ENCODE results near the gene DHX32. TPM values are rescaled to one million over a fixed set of nuclear protein-coding genes. Genes with fewer than 3 reads are reported as not detected.
A peak's percentile ranks its signal among the peaks of the same experiment; 100 is the strongest.
"Not testable (repeated sequence)": the region's sequence is repeated elsewhere in the genome, so short reads cannot be mapped to it uniquely, and the experiment has no call there.

Gene DHX32
- total and polyA plus RNA-seq, 2 donors (not counting 1 experiment from before 2014, with no cell fraction given) = 5.2 to 12.4 TPM

- 27% methylated on average over 45 of the region's 50 CpGs for WGBS (ENCODE audit: insufficient coverage)
- H3K79me2 ChIP-seq (ENCODE audit: control insufficient read depth, insufficient read depth, low read length); H3K36me3 ChIP-seq (replicated peaks in 1 of 2; ENCODE audit: control extremely low read depth in 1 of 2, control insufficient read depth in 1 of 2, extremely low read depth in 1 of 2, insufficient read depth in 2 of 2, low read length in 1 of 2); H3K27me3 ChIP-seq (replicated peaks in 1 of 4; ENCODE audit: control extremely low read depth in 1 of 4, control insufficient read depth in 3 of 4, insufficient read depth in 4 of 4, low read length in 3 of 4); H3K9me3 Mint-ChIP-seq (ENCODE audit: insufficient read depth); H3K9me3 ChIP-seq (ENCODE audit: control extremely low read depth in 1 of 3, control insufficient read depth in 2 of 3, insufficient read depth in 1 of 3, low read length in 2 of 3); H3K27me3 Mint-ChIP-seq; CTCF ChIA-PET; H3K4me1 ChIP-seq (ENCODE audit: control insufficient read depth in 2 of 2, insufficient read depth in 2 of 2, low read length in 2 of 2); H4K20me1 ChIP-seq (ENCODE audit: control insufficient read depth, insufficient read depth, low read length, poor library complexity, severe bottlenecking); POLR2A ChIA-PET: not testable (repeated sequence)
- peak overlapping the region; percentile 76 for H3K9ac ChIP-seq (ENCODE audit: low read length)
- H3K4me3 ChIP-seq (ENCODE audit: control extremely low read depth in 1 of 5, extremely low read depth in 1 of 5, insufficient read depth in 1 of 5, low read depth in 2 of 5, low read length in 4 of 5) = peak overlapping the region; percentile 11 to 82 (median 63)
- peak overlapping the region; percentile 81 for H3K27ac Mint-ChIP-seq
- H3K4me2 ChIP-seq (replicated peaks; ENCODE audit: low read depth, low read length, poor library complexity, severe bottlenecking) = peak overlapping the region; percentile 77
- H2AFZ ChIP-seq (ENCODE audit: insufficient read depth, low read depth, low read length, poor library complexity, severe bottlenecking) = peak overlapping the region; percentile 87
- H3K27ac ChIP-seq (ENCODE audit: low read length in 2 of 2) = peak overlapping the region in 1 of 2 donors; percentile 59
- peak overlapping the region; percentile 90 for H3K4me3 Mint-ChIP-seq
- ATAC-seq (ENCODE audit: low read depth) (peak; percentile 37), DNase-seq (peak; percentile 61)
- peaks cover 17% of the 10 kb centered on the region for H3K4me1 Mint-ChIP-seq
- intact Hi-C loops (cut with micrococcal nuclease) = loop anchor here (1.0 to 2.0 kb wide), 2 partner anchors 73 to 147 kb away; partner anchors contain the start of genes BCCIP and UROS
Observed at GRCh38 chr10:125895130-125896087, 14.3 kb upstream of the DHX32 start.

- CTCF ChIA-PET; DNase-seq; H4K20me1 ChIP-seq (ENCODE audit: control insufficient read depth, insufficient read depth, low read length, poor library complexity, severe bottlenecking); H2AFZ ChIP-seq (ENCODE audit: insufficient read depth, low read depth, low read length, poor library complexity, severe bottlenecking); H3K9me3 Mint-ChIP-seq (ENCODE audit: insufficient read depth); H3K4me1 ChIP-seq (ENCODE audit: control insufficient read depth in 2 of 2, insufficient read depth in 2 of 2, low read length in 2 of 2); H3K27ac ChIP-seq (ENCODE audit: low read length in 2 of 2); H3K27ac Mint-ChIP-seq; ATAC-seq (ENCODE audit: low read depth); H3K4me2 ChIP-seq (replicated peaks; ENCODE audit: low read depth, low read length, poor library complexity, severe bottlenecking); H3K36me3 ChIP-seq (replicated peaks in 1 of 2; ENCODE audit: control extremely low read depth in 1 of 2, control insufficient read depth in 1 of 2, extremely low read depth in 1 of 2, insufficient read depth in 2 of 2, low read length in 1 of 2); H3K9me3 ChIP-seq (ENCODE audit: control extremely low read depth in 1 of 3, control insufficient read depth in 2 of 3, insufficient read depth in 1 of 3, low read length in 2 of 3); H3K4me3 ChIP-seq (ENCODE audit: control extremely low read depth in 1 of 5, extremely low read depth in 1 of 5, insufficient read depth in 1 of 5, low read depth in 2 of 5, low read length in 4 of 5); H3K27me3 ChIP-seq (replicated peaks in 1 of 4; ENCODE audit: control extremely low read depth in 1 of 4, control insufficient read depth in 3 of 4, insufficient read depth in 4 of 4, low read length in 3 of 4); H3K79me2 ChIP-seq (ENCODE audit: control insufficient read depth, insufficient read depth, low read length); H3K27me3 Mint-ChIP-seq; POLR2A ChIA-PET; H3K9ac ChIP-seq (ENCODE audit: low read length); intact Hi-C loops (cut with micrococcal nuclease): not testable (repeated sequence)
- Mint-ChIP-seq H3K4me3 (peak overlapping the region; percentile 4), H3K4me1 (peaks cover 17% of the 10 kb centered on the region)
- 67% methylated on average over 2 of the region's 3 CpGs for WGBS (ENCODE audit: insufficient coverage)
Observed at GRCh38 chr10:125894176-125894575, 13.1 kb upstream of the DHX32 start.

GRCh38 chr10:125892402-125892801 is 11.3 kb upstream of the DHX32 start:
- H3K79me2 ChIP-seq (ENCODE audit: control insufficient read depth, insufficient read depth, low read length); H3K9me3 ChIP-seq (ENCODE audit: control extremely low read depth in 1 of 3, control insufficient read depth in 2 of 3, insufficient read depth in 1 of 3, low read length in 2 of 3); intact Hi-C loops (cut with micrococcal nuclease); H4K20me1 ChIP-seq (ENCODE audit: control insufficient read depth, insufficient read depth, low read length, poor library complexity, severe bottlenecking); ATAC-seq (ENCODE audit: low read depth); H2AFZ ChIP-seq (ENCODE audit: insufficient read depth, low read depth, low read length, poor library complexity, severe bottlenecking); CTCF ChIA-PET; H3K27ac Mint-ChIP-seq; DNase-seq; H3K27me3 ChIP-seq (replicated peaks in 1 of 4; ENCODE audit: control extremely low read depth in 1 of 4, control insufficient read depth in 3 of 4, insufficient read depth in 4 of 4, low read length in 3 of 4); H3K4me3 Mint-ChIP-seq; H3K4me3 ChIP-seq (ENCODE audit: control extremely low read depth in 1 of 5, extremely low read depth in 1 of 5, insufficient read depth in 1 of 5, low read depth in 2 of 5, low read length in 4 of 5); H3K9me3 Mint-ChIP-seq (ENCODE audit: insufficient read depth); H3K27ac ChIP-seq (ENCODE audit: low read length in 2 of 2); H3K27me3 Mint-ChIP-seq; H3K4me2 ChIP-seq (replicated peaks; ENCODE audit: low read depth, low read length, poor library complexity, severe bottlenecking); H3K4me1 ChIP-seq (ENCODE audit: control insufficient read depth in 2 of 2, insufficient read depth in 2 of 2, low read length in 2 of 2); POLR2A ChIA-PET; H3K9ac ChIP-seq (ENCODE audit: low read length); H3K36me3 ChIP-seq (replicated peaks in 1 of 2; ENCODE audit: control extremely low read depth in 1 of 2, control insufficient read depth in 1 of 2, extremely low read depth in 1 of 2, insufficient read depth in 2 of 2, low read length in 1 of 2): not testable (repeated sequence)
- H3K4me1 Mint-ChIP-seq = peaks cover 17% of the 10 kb centered on the region
- 72% methylated on average over 4 of the region's 5 CpGs for whole genome bisulfite sequencing (ENCODE audit: insufficient coverage)

- POLR2A ChIA-PET; H3K36me3 ChIP-seq (replicated peaks in 1 of 2; ENCODE audit: control extremely low read depth in 1 of 2, control insufficient read depth in 1 of 2, extremely low read depth in 1 of 2, insufficient read depth in 2 of 2, low read length in 1 of 2); CTCF ChIA-PET; H3K9me3 ChIP-seq (ENCODE audit: control extremely low read depth in 1 of 3, control insufficient read depth in 2 of 3, insufficient read depth in 1 of 3, low read length in 2 of 3); H3K79me2 ChIP-seq (ENCODE audit: control insufficient read depth, insufficient read depth, low read length); H4K20me1 ChIP-seq (ENCODE audit: control insufficient read depth, insufficient read depth, low read length, poor library complexity, severe bottlenecking); DNase-seq; H3K4me3 Mint-ChIP-seq; ATAC-seq (ENCODE audit: low read depth); H3K4me3 ChIP-seq (ENCODE audit: control extremely low read depth in 1 of 5, extremely low read depth in 1 of 5, insufficient read depth in 1 of 5, low read depth in 2 of 5, low read length in 4 of 5); H3K27me3 Mint-ChIP-seq; intact Hi-C loops (cut with micrococcal nuclease); H3K4me1 ChIP-seq (ENCODE audit: control insufficient read depth in 2 of 2, insufficient read depth in 2 of 2, low read length in 2 of 2); H3K27ac Mint-ChIP-seq; H3K9ac ChIP-seq (ENCODE audit: low read length); H3K4me1 Mint-ChIP-seq; H3K9me3 Mint-ChIP-seq (ENCODE audit: insufficient read depth); H3K27ac ChIP-seq (ENCODE audit: low read length in 2 of 2); H2AFZ ChIP-seq (ENCODE audit: insufficient read depth, low read depth, low read length, poor library complexity, severe bottlenecking); H3K4me2 ChIP-seq (replicated peaks; ENCODE audit: low read depth, low read length, poor library complexity, severe bottlenecking); H3K27me3 ChIP-seq (replicated peaks in 1 of 4; ENCODE audit: control extremely low read depth in 1 of 4, control insufficient read depth in 3 of 4, insufficient read depth in 4 of 4, low read length in 3 of 4): not testable (repeated sequence)
- 100% methylated on average over 1 of the region's 4 CpGs for WGBS (ENCODE audit: insufficient coverage)
Observed at GRCh38 chr10:125889441-125889840, 8.3 kb upstream of the DHX32 start.
